Pancreas (tissue), 10 donors: Measurements from ENCODE around the gene EFHC1. TPM values are rescaled to one million over a fixed set of nuclear protein-coding genes. Genes with fewer than 3 reads are reported as not detected.
"Not testable (repeated sequence)": the region's sequence is repeated elsewhere in the genome, so short reads cannot be mapped to it uniquely, and the experiment has no call there.

ENCODE experiments used
- ATAC-seq, 4 donors: fragments of 200-7000 bp; cut with Tn5 transposase; one replicate each; pipeline versions ENCODE4 v1.8.0 to v1.9.1; 2020; ENCODE audit warnings: mild to moderate bottlenecking in 4 of 4, moderate library complexity in 4 of 4
- DNase-seq, 6 donors: peaks; one replicate each; pipeline ENCODE4 v3.0.0-alpha.2; 2020
- FAIRE-seq: peaks from 2 replicates; lab custom pipeline; 2012; peaks lifted over from hg19 to GRCh38; lab: Jason Lieb, UNC
- H3K27ac ChIP-seq, 4 donors: fragments of 200-600 bp; sonication (generic); 1 replicate in 3 of 4; 2 replicates in 1 of 4; pipeline versions ENCODE4 v1.5.0 to v1.8.0; 2020
- H3K27me3 ChIP-seq, 4 donors: fragments of 200-600 bp; one replicate each; pipeline ENCODE4 v1.8.0; 2021
- H3K36me3 ChIP-seq, 3 donors: fragments of 200-600 bp; sonication (generic) in 1 of 3; one replicate each; pipeline versions ENCODE4 v1.5.0 to v1.8.0; 2020 to 2021
- H3K4me1 ChIP-seq, 3 donors: fragments of 200-600 bp; one replicate each; pipeline ENCODE4 v1.8.0; 2021
- H3K4me3 ChIP-seq, 4 donors: fragments of 200-600 bp; sonication (generic) in 2 of 4; one replicate each; pipeline versions ENCODE4 v1.5.0 to v1.8.0; 2020 to 2021
- H3K9me3 ChIP-seq, 4 donors: fragments of 200-600 bp; one replicate each; pipeline ENCODE4 v1.8.0; 2021
- CTCF ChIP-seq, 4 donors: fragments of 200-600 bp; sonication (generic) in 3 of 4; IDR thresholded peaks; one replicate each; pipeline versions ENCODE4 v1.5.0 to v1.8.0; 2021; ENCODE audit warnings: antibody characterized with exemption in 4 of 4
- WGBS, 2 donors: extraction: QIAGEN DNeasy Blood & Tissue Kit; methylation state at CpG; one replicate each; pipeline ENCODE4 v1.1.7; 2013; 5-methylcytosine and 5-hydroxymethylcytosine counted together
- intact Hi-C, 3 donors: fragments of 100-400 bp; cut with DNase I; formaldehyde crosslinking; loops; one replicate each; pipeline versions ENCODE4 v1.11.1 to v1.14.2; 2022
- polyA plus RNA-seq, 2 donors: library from polyadenylated mRNA; stranded (reverse); fragments of 200-250 nt; gene quantifications; one replicate each; pipeline ENCODE4 v1.2.3, GENCODE V29; 2013
- total RNA-seq, 6 donors: library from RNA; stranded (reverse); fragmentation: NEBNext Ultra II Directional in 4 of 6; extraction: Animal tissue kit (Norgen Biotek cat#: 25700) in 4 of 6; gene quantifications; one replicate each; pipeline versions ENCODE4 v1.2.1 to v1.2.4, GENCODE V29; 2021 to 2023
- donor health status: healthy with polysubstance abuse.
- donor health status: DM: no; HTN: no; CAD: no; lungs with moderate emphysema.
- donor health status: DM: no; HTN: no; CAD: no.
- donor health status: control.
- donor health status: control.
- donor health status: Bipolar disorder and iron deficiency.
- donor health status: DM: yes; HTN: yes; CAD: no.
- donor health status: DM: no; HTN: no; CAD: no.
- donor health status: DM: no; HTN: no; CAD: no.
- donor health status: DM: yes; HTN: yes; CAD: no.

Gene EFHC1
- total and polyA plus RNA-seq, 8 donors: 5.5 to 39.0 (median 10.4) TPM

GRCh38 chr6:52422156-52422555, 2.0 kb downstream of the EFHC1 start:
- 90 to 96% methylated on average over 2 of the region's 2 CpGs for WGBS, 2 donors
- intact Hi-C loops: no loop called here
- Histone ChIP-seq H3K36me3 (no peaks in the 10 kb centered on the region), H3K9me3 (no peaks in the 10 kb centered on the region), H3K27ac (no peak overlapping the region), H3K4me3 (no peak overlapping the region), H3K27me3 (no peaks in the 10 kb centered on the region), H3K4me1 (peaks cover 0 to 3% (median 0%) of the 10 kb centered on the region in 3 donors)
- no peak for DNase-seq
- TF ChIP-seq CTCF (IDR thresholded peaks at IDR 0.05): no peak
- no peak for FAIRE-seq
- no peak for ATAC-seq

- no peak for ATAC-seq
Observed at GRCh38 chr6:52423448-52423847, 3.3 kb downstream of the EFHC1 start.

GRCh38 chr6:52423971-52424381, 3.8 kb downstream of the EFHC1 start:
- FAIRE-seq (no peak), ATAC-seq (no peak), DNase-seq (no peak)
- Histone ChIP-seq H3K36me3 (no peaks in the 10 kb centered on the region), H3K4me3 (no peak overlapping the region), H3K4me1 (peaks cover 0 to 3% (median 0%) of the 10 kb centered on the region in 3 donors), H3K27ac (no peak overlapping the region), H3K9me3 (no peaks in the 10 kb centered on the region), H3K27me3 (no peaks in the 10 kb centered on the region)
- no peak for TF ChIP-seq CTCF (IDR thresholded peaks at IDR 0.05)
- intact Hi-C loops: no loop called here
- 92 to 93% methylated on average over 8 of the region's 8 CpGs for WGBS, 2 donors

More at GRCh38 chr6:52423448-52423847, 3.3 kb downstream of the EFHC1 start:
- 74 to 79% methylated on average over 3 of the region's 3 CpGs for WGBS, 2 donors
- Histone ChIP-seq H3K4me3 (no peak overlapping the region), H3K4me1 (peaks cover 0 to 3% (median 0%) of the 10 kb centered on the region in 3 donors), H3K27ac (no peak overlapping the region), H3K36me3 (no peaks in the 10 kb centered on the region), H3K27me3 (no peaks in the 10 kb centered on the region), H3K9me3 (no peaks in the 10 kb centered on the region)
- intact Hi-C loops: no loop called here
- TF ChIP-seq CTCF (IDR thresholded peaks at IDR 0.05): no peak
- FAIRE-seq (no peak), DNase-seq (no peak)

DNA sequence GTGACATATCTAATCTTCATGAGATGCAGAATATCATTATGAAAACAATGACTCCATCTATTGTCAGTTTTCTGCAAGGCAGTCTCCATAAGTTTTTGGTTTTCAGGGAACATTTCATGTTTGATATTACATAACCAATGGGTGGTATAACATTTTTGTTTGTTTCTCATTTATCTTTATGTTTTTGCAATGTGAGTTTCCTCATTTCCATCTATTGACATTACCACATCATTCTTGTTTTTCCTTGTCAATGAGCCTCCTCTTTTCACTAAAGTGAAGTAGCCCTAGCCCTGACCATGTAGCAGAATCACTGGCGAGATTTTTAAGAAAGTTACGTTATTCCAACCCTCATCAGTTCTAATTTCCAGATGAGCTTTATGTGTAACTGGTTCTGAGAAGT, 4.4 kb downstream of the EFHC1 start:
- no peak for FAIRE-seq
- no peak overlapping the region for H3K4me3 ChIP-seq
- no peaks in the 10 kb centered on the region for H3K9me3 ChIP-seq
- ATAC-seq: no peak
- H3K36me3 ChIP-seq: no peaks in the 10 kb centered on the region
- 83 to 93% methylated on average over 2 of the region's 2 CpGs for WGBS, 2 donors
- no peak for DNase-seq
- intact Hi-C loops: no loop called here
- TF ChIP-seq CTCF (IDR thresholded peaks at IDR 0.05): no peak
- H3K4me1 ChIP-seq: peaks cover 0 to under 1% (median 0%) of the 10 kb centered on the region in 3 donors
- H3K27ac ChIP-seq: no peak overlapping the region
- H3K27me3 ChIP-seq: no peaks in the 10 kb centered on the region

DNA sequence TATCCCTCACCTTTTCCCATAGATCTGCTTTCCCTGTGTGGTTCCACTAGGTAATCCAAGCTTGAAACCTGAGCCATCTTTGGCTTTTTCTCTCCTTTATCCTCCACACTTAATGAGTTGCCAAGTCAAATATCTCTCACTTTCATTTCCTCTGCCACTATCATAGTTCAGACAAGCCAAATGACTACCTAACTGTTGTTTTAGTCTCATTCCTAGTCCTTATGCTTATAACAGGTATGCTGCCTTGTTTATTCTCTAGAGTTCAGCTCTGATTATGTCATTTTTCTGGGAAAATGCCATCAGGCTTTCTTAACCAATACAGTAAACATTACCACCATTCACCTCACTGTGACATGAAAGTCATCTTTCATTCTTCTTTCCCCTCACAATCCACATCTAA, 6.5 kb downstream of the EFHC1 start:
- intact Hi-C loops: no loop called here
- Histone ChIP-seq H3K4me1 (no peaks in the 10 kb centered on the region), H3K4me3 (no peak overlapping the region), H3K27me3 (no peaks in the 10 kb centered on the region), H3K36me3 (no peaks in the 10 kb centered on the region), H3K27ac (peak overlapping the region in 2 of 4 donors; percentile 1 to 37), H3K9me3 (no peaks in the 10 kb centered on the region)
- no peak for FAIRE-seq
- peak; percentile 40 to 86 (median 81) for ATAC-seq
- no peak for TF ChIP-seq CTCF (IDR thresholded peaks at IDR 0.05)
- DNase-seq: no peak

GRCh38 chr6:52433294-52433693, 13.2 kb downstream of the EFHC1 start:
- WGBS, 2 donors: 73 to 87% methylated on average over 4 of the region's 4 CpGs
- DNase-seq: not testable (repeated sequence)

More at GRCh38 chr6:52433294-52433693, 13.2 kb downstream of the EFHC1 start:
- intact Hi-C loops, H3K4me1 ChIP-seq, H3K4me3 ChIP-seq, H3K36me3 ChIP-seq, H3K27ac ChIP-seq, ATAC-seq, FAIRE-seq, H3K27me3 ChIP-seq, H3K9me3 ChIP-seq: not testable (repeated sequence)
